GM12873 (cell line): Measurements from ENCODE around the gene GAK.

ENCODE experiments used
- TF ChIP-seq, protein P1 (sequence below): IDR thresholded peaks from 2 replicates; pipeline ENCODE4 v1.5.1; 2012; ENCODE audit warnings: low read depth, mild to moderate bottlenecking, moderate library complexity, low read length, control low read depth; ENCODE audit not compliant: insufficient read depth; ENCODE audit errors: missing control alignments

The GAK gene

DNA sequence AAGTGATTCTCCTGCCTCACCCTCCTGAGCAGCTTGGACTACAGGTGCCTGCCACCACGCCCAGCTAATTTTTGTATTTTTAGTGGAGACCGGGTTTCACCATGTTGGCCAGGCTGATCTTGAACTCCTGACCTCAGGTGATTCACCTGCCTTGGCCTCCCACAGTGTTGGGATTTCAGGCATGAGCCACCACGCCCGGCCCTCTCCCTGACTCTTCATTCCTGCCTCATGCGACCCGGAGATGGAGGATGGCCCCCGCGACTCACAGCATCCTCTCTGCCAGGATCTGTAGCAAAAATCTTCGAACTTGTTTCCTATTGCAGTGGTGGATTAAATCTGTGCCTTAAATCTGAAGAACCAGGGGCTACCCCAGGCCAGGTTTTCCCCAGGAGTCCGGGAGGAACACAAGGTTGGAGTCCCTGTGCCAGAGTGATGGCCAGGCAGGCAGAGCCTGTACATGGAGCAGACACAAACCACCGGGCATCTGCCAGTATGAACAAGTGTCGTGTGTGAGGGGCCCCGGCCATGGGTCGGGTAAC lies 117.7 kb downstream of the GAK start:
- TF ChIP-seq, protein P1, sequence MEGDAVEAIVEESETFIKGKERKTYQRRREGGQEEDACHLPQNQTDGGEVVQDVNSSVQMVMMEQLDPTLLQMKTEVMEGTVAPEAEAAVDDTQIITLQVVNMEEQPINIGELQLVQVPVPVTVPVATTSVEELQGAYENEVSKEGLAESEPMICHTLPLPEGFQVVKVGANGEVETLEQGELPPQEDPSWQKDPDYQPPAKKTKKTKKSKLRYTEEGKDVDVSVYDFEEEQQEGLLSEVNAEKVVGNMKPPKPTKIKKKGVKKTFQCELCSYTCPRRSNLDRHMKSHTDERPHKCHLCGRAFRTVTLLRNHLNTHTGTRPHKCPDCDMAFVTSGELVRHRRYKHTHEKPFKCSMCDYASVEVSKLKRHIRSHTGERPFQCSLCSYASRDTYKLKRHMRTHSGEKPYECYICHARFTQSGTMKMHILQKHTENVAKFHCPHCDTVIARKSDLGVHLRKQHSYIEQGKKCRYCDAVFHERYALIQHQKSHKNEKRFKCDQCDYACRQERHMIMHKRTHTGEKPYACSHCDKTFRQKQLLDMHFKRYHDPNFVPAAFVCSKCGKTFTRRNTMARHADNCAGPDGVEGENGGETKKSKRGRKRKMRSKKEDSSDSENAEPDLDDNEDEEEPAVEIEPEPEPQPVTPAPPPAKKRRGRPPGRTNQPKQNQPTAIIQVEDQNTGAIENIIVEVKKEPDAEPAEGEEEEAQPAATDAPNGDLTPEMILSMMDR, result no peak

DNA sequence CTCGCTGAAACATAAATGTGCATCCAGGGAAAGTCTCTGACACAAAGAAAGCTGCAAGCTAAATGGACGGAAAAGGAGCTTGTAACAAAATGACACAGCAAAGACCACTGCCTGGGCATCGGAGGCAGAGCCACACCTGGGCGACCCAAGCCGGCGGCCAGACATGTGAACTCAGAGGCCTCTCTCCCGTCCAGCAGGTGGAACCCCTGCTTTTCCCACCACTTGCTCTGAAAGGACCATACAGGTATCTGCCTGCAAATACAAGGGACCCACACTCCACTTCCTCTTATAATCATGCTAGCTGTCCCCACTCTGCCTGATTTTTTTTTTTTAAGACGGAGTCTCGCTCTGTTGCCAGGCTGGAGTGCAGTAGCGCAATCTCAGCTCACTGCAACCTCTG lies 118.2 kb downstream of the GAK start:
- TF ChIP-seq, protein P1, result peak; percentile 24

DNA sequence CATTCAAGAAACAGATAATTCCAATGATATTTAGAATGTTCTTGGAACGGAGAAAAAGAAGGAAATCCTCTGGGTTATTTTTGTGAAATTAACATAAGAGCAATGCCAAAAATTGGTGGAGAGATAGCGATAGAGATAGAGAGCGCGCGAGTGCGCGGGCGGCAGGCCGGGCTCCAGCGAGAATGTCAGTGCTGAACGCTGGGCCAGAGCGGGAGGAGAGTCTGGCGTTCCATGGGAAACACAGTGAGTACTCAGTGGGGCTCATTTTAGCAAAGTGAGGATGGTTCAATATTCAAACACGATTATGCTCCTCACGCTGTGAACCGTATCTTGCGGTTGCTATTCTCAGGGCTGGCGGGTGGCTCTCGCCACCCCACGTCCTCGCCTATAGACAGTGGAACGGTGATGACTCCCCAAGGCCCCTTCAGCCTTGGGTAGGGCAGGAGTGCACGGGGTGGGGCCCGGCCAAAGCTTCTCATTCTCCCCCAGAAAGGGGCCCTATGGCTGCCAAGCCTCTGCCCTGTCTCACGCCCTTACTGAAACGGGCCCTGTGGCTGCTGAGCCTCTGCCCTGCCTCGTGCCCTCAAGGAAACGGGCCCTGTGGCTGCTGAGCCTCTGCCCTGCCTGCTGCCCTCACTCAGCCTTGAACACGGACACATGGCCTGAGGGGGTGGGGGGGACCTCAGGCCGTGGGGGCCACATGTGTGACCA lies 123.1 kb downstream of the GAK start:
- TF ChIP-seq, protein P1, result no peak

DNA sequence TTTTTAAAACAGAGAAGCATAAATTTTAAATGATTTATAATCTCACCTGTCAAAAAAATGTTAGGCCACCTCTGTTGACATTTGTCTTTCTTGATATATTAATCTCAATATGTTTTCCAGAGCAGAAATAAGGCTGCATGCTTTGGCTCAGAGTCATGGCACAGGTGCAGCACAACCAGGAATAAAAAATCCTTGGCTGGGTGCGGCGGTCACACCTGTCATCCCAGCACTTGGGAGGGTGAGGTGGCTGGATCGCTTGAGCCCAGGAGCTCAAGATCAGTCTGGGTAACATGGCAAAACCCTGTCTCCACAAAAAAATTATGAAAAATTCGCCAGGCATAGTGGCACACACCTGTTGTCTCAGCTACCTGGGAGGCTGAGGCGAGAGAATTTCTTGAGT lies 124.3 kb downstream of the GAK start:
- TF ChIP-seq, protein P1, result no peak

DNA sequence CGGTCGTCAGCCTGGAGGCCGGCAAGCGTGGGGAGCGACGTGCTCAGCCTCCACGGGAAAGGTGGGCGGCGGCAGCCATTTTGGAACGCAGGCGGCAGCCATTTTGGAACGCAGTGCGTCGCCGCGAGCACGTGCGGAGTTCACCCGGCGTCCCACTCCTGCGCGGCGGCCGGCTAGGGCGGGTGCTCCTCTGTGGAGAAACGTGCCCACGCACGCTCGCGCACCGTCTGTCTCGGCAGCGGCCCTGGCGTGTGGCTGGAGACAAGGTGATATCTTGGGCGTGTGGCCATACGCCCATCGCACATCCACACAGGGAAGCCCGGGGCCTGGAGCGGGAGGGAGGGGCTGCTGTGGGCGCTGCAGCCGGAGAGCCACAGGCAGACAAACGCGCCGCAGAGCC lies 127.3 kb downstream of the GAK start:
- TF ChIP-seq, protein P1, result no peak

DNA sequence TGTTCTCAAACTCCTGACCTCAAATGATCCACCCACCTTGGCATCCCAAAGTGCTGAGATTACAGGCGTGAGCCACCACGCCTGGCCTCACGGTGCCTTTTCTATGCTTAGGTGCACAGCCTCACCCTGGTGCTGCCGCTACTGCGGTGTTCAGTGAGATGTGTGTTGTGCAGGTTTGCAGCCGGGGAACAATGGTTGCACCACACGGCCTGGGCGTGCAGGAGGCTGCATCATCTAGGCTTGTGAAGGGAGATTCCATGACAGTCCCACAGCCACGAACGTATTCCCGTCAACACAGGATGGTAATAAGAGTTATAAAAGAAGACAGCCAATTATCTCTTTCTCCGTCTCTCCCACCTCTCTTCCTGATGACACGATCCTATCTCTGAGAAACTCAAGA lies 128.2 kb downstream of the GAK start:
- TF ChIP-seq, protein P1, result no peak

DNA sequence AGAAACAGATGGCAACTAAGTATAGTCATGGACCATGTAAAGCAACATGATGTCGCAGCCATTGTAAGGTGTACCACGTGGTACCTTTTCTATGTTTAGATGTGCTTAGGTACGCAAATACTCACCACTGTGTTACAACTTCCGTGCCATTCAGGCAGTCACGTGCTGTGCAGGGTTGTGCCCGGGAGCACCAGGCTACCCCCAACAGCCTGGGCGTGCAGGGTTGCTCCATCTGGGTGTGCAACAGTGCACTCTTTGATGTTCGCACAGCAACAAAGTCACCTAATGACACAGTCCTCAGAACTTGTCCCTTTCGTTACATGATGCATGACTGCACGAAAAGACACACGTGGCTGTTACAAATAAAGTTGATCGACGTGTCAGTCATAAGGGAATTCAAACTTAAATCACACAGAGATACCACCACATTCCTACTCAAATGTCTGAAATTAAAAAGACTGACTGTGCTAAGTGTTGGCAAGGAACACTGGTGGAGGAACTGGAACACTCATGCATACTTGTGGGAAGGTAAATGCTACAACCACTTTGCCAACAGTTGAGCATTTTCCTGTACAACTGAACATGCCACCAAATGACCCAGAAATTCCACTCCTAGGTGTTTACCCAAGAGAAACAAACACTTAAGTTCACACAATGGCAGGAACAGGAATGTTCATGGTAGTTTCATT lies 130.5 kb downstream of the GAK start:
- TF ChIP-seq, protein P1, result no peak
